K562 (cell line): ENCODE results near the gene HMGB1. TPM values are rescaled to one million over a fixed set of nuclear protein-coding genes. Genes with fewer than 3 reads are reported as not detected.
A peak's percentile ranks its signal among the peaks of the same experiment; 100 is the strongest.

Experiments used
- ATAC-seq: fragments of 200-7000 bp; cut with Tn5 transposase; 3 replicates; pipeline ENCODE4 v1.9.1; 2020; ENCODE audit warnings: moderate library complexity
- BruUV-seq: library from RNA; stranded (reverse); fragments of 400-500 nt; replicated peaks from 2 replicates; lab custom pipeline; 2021; lab: Mats Ljungman, UMichigan
- CTCF ChIA-PET: fragments of 300-600 bp; formaldehyde crosslinking; extraction: SDS; loops from one replicate; lab custom pipeline; 2021; ENCODE audit warnings: low intra/inter-chr PET ratio; lab: Yijun Ruan, JAX
- POLR2A ChIA-PET: fragments of 300-600, 350-650 bp; sonication (Branson Sonifier 250); formaldehyde crosslinking; extraction: SDS; loops from one replicate; lab custom pipeline; 2021; ENCODE audit warnings: antibody characterized with exemption, inconsistent platforms; lab: Yijun Ruan, JAX
- DNase-seq, 4 experiments: peaks; one replicate each; pipeline versions ENCODE4 v3.0.0 to v3.0.0-alpha.2; 2011 to 2018; ENCODE audit warnings: low spot score in 3 of 4, mixed read lengths in 3 of 4; ENCODE audit errors: extremely low read depth in 1 of 4
- FAIRE-seq: peaks from 2 replicates; lab custom pipeline; 2011; peaks lifted over from hg19 to GRCh38; lab: Jason Lieb, UNC
- H2AFZ ChIP-seq: 2 replicates; pipeline ENCODE4 v1.6.0; 2011; ENCODE audit warnings: low read depth, low read length, control low read depth, inconsistent platforms
- H3K27ac ChIP-seq: fragments of 200-600 bp; 3 replicates; pipeline ENCODE4 v1.8.0; 2011; ENCODE audit warnings: low read depth, mild to moderate bottlenecking, control low read depth, inconsistent platforms, low read length, moderate library complexity, mixed read lengths; ENCODE audit errors: extremely low read depth
- H3K27me3 ChIP-seq, 2 experiments: fragments of 300-600 bp in 1 of 2; 2 replicates in 1 of 2; 3 replicates in 1 of 2; pipeline versions ENCODE4 v1.6.0 to v1.8.0; 2011; ENCODE audit warnings: inconsistent platforms in 2 of 2, low read length in 2 of 2, mild to moderate bottlenecking in 1 of 2, mixed read lengths in 1 of 2, moderate library complexity in 1 of 2; ENCODE audit not compliant: control insufficient read depth in 2 of 2, insufficient read depth in 2 of 2
- H3K36me3 ChIP-seq: fragments of 300-600 bp; 3 replicates; pipeline ENCODE4 v1.8.0; 2011; ENCODE audit warnings: mild to moderate bottlenecking, low read length, inconsistent platforms; ENCODE audit not compliant: control insufficient read depth, insufficient read depth
- H3K4me1 ChIP-seq, 2 experiments: fragments of 200-600 bp in 1 of 2; replicated peaks in 1 of 2; 2 replicates in 1 of 2; 3 replicates in 1 of 2; pipeline versions ENCODE4 v1.5.1 to v1.8.0; 2011; ENCODE audit warnings: inconsistent platforms in 2 of 2, low read length in 2 of 2, mild to moderate bottlenecking in 1 of 2, mixed read lengths in 1 of 2, moderate library complexity in 1 of 2; ENCODE audit not compliant: control insufficient read depth in 2 of 2, insufficient read depth in 2 of 2
- H3K4me2 ChIP-seq: 2 replicates; pipeline ENCODE4 v1.6.1; 2011; ENCODE audit warnings: low read length, control low read depth, inconsistent platforms, mixed read lengths; ENCODE audit not compliant: insufficient read depth
- H3K4me3 ChIP-seq: fragments of 200-600 bp; sonication (generic), shearing (Covaris generic); 2 replicates; pipeline ENCODE4 v1.5.1; 2016; ENCODE audit warnings: control low read depth, inconsistent platforms
- H3K79me2 ChIP-seq: fragments of 200-600 bp; 3 replicates; pipeline ENCODE4 v1.8.0; 2011; ENCODE audit warnings: low read length, inconsistent platforms; ENCODE audit not compliant: control insufficient read depth, insufficient read depth
- H3K9ac ChIP-seq, 2 experiments: 2 replicates each; pipeline versions ENCODE4 v1.6.0 to v1.6.1; 2011; ENCODE audit warnings: low read depth in 2 of 2, low read length in 2 of 2, control low read depth in 1 of 2, inconsistent platforms in 1 of 2, mild to moderate bottlenecking in 1 of 2, mixed read lengths in 1 of 2; ENCODE audit not compliant: insufficient read depth in 1 of 2
- H3K9me1 ChIP-seq: one replicate; pipeline ENCODE4 v1.6.0; 2011; ENCODE audit warnings: inconsistent platforms, mild to moderate bottlenecking, low read length, moderate library complexity; ENCODE audit not compliant: control insufficient read depth, insufficient read depth
- H3K9me3 ChIP-seq: replicated peaks from 2 replicates; pipeline ENCODE4 v1.5.1; 2011; ENCODE audit warnings: low read depth, low read length, inconsistent platforms; ENCODE audit not compliant: control insufficient read depth, insufficient read depth
- H4K20me1 ChIP-seq: replicated peaks from 2 replicates; pipeline ENCODE4 v1.6.1; 2011; ENCODE audit warnings: low read length, inconsistent platforms, mixed read lengths; ENCODE audit not compliant: control insufficient read depth, insufficient read depth
- CREM ChIP-seq: IDR thresholded peaks from 2 replicates; pipeline ENCODE4 v1.6.1; 2014; ENCODE audit warnings: antibody characterized with exemption, low read depth
- DIDO1 ChIP-seq: fragments of 450-650 bp; IDR thresholded peaks from 2 replicates; pipeline ENCODE4 v1.6.1; 2016; ENCODE audit warnings: low read depth, missing biosample characterization, missing genetic modification characterization
- DPF2 ChIP-seq: fragments of 450-650 bp; IDR thresholded peaks from 2 replicates; pipeline ENCODE4 v1.6.1; 2016
- HDAC1 ChIP-seq, 2 experiments: fragments of 450-650 bp; IDR thresholded peaks; 2 replicates each; pipeline ENCODE4 v1.6.1; 2016 to 2017; ENCODE audit warnings: inconsistent platforms in 1 of 2, mild to moderate bottlenecking in 1 of 2, moderate library complexity in 1 of 2
- HEY1 ChIP-seq: fragments of 250-450 bp; sonication (Bioruptor Pico); IDR thresholded peaks from 2 replicates; pipeline ENCODE4 v1.5.0; 2020; ENCODE audit warnings: mild to moderate bottlenecking, moderate library complexity, borderline replicate concordance
- NCOR1 ChIP-seq: fragments of 450-650 bp; IDR thresholded peaks from 2 replicates; pipeline ENCODE4 v1.6.1; 2016; ENCODE audit warnings: mild to moderate bottlenecking, moderate library complexity
- SMARCA4 ChIP-seq: fragments of 450-650 bp; IDR thresholded peaks from 2 replicates; pipeline ENCODE4 v1.6.1; 2016
- SMARCE1 ChIP-seq: fragments of 450-650 bp; IDR thresholded peaks from 2 replicates; pipeline ENCODE4 v1.7.1; 2016; ENCODE audit warnings: mild to moderate bottlenecking
- SPI1 ChIP-seq: IDR thresholded peaks from 2 replicates; pipeline ENCODE4 v1.6.1; 2011; ENCODE audit warnings: low read depth, low read length, control low read depth, borderline replicate concordance
- SUPT5H ChIP-seq: fragments of 450-650 bp; IDR thresholded peaks from 2 replicates; pipeline ENCODE4 v1.6.1; 2016
- TAF9B ChIP-seq: fragments of 450-650 bp; IDR thresholded peaks from 2 replicates; pipeline ENCODE4 v1.6.1; 2018; ENCODE audit warnings: mild to moderate bottlenecking; ENCODE audit not compliant: partially characterized antibody
- TBP ChIP-seq: optimal IDR thresholded peaks from 2 replicates; pipeline ENCODE3; 2011; ENCODE audit warnings: low read depth, low read length, improper control_type of control experiment
- ZNF140 ChIP-seq: fragments of 250-450 bp; sonication (Bioruptor Pico); IDR thresholded peaks from 2 replicates; pipeline ENCODE4 v1.8.0; 2021; ENCODE audit warnings: moderate library complexity, mild to moderate bottlenecking, inconsistent platforms
- ZNF143 ChIP-seq: sonication (generic); formaldehyde crosslinking; IDR thresholded peaks from 2 replicates; pipeline ENCODE4 v1.9.0; 2022; ENCODE audit warnings: mild to moderate bottlenecking, missing genetic modification reagents
- ZNF384 ChIP-seq: IDR thresholded peaks from 2 replicates; pipeline ENCODE4 v1.6.1; 2012; ENCODE audit warnings: low read depth, low read length, improper control_type of control experiment
- ZNF589 ChIP-seq: fragments of 200-800 bp; sonication (Bioruptor generic); IDR thresholded peaks from 2 replicates; pipeline ENCODE4 v1.6.1; 2016; ENCODE audit warnings: low read depth, missing genetic modification characterization, missing compliant biosample characterization
- WGBS: fragments of 100-300 bp; shearing (Covaris generic); methylation state at CpG from one replicate; pipeline ENCODE4 v1.1.6; 2016; ENCODE audit warnings: low coverage, mixed read lengths; ENCODE audit not compliant: insufficient coverage; ENCODE audit errors: missing lambda C conversion rate; 5-methylcytosine and 5-hydroxymethylcytosine counted together
- in situ Hi-C: fragments of 300-500 bp; cut with MboI; formaldehyde crosslinking; loops from 4 replicates; pipeline ENCODE4 v1.15.0; 2018; ENCODE audit warnings: inconsistent platforms, mixed read lengths
- intact Hi-C: fragments of 100-400 bp; cut with micrococcal nuclease; formaldehyde crosslinking; loops from 2 replicates; pipeline ENCODE4 v1.14.2; 2022
- polyA plus RNA-seq, 8 experiments: library from polyadenylated mRNA; depleted of rRNA in 4 of 8; stranded (reverse) in 5 of 8; unstranded in 3 of 8; fragments of >200 nt; fragmentation: Nextera tagmentation in 2 of 8; fragmentation: Illumina TruSeq in 1 of 8; extraction: Ambion mirVana in 2 of 8; extraction: Trizol in 1 of 8; gene quantifications; 2 replicates each; pipeline versions ENCODE4 v1.2.1 to v1.2.3, GENCODE V29; 2011 to 2014; ENCODE audit warnings: inconsistent platforms in 1 of 8, missing spikeins in 1 of 8
- total RNA-seq, 7 experiments: library from RNA; depleted of rRNA in 6 of 7; stranded (reverse); fragments of >200 nt in 6 of 7; fragmentation: Illumina TruSeq in 2 of 7; extraction: Trizol in 2 of 7; gene quantifications; 2 replicates each; pipeline versions ENCODE4 v1.2.1 to v1.2.3, GENCODE V29; 2011 to 2021; ENCODE audit warnings: low replicate concordance in 1 of 7
- TF ChIP-seq, protein P1 (sequence below): sonication (generic); IDR thresholded peaks from 2 replicates; pipeline ENCODE4 v1.6.1; 2016

HMGB1 gene
- total and polyA plus RNA-seq, 9 of the 15 experiments (the other 6 are each of a cell fraction or from before 2014, with no cell fraction given): 442 to 1,896 (median 933) TPM

- no TSS peak for BruUV-seq
- FAIRE-seq: no peak
Observed at GRCh38 chr13:30473675-30474074, 7.9 kb upstream of the HMGB1 start.

GRCh38 chr13:30466841-30467252 is 1.1 kb upstream of the HMGB1 start:
- in situ Hi-C loops (no loop called here), intact Hi-C loops (loop anchor here (5.0 to 10.0 kb wide), 3 partner anchors 88 to 208 kb away; partner anchors contain the start of gene KATNAL1)
- H2AFZ ChIP-seq: peak overlapping the region; percentile 97
- BruUV-seq: no TSS peak
- 2% methylated on average over 4 of the region's 4 CpGs for WGBS
- FAIRE-seq (peak; percentile 73), DNase-seq (peak in 2 of 4 experiments; percentile 17 to 51), ATAC-seq (peak; percentile 20)
- no peaks in the 10 kb centered on the region for H3K27me3 ChIP-seq
- H3K9me3 ChIP-seq: no peaks in the 10 kb centered on the region
- ChIA-PET CTCF (no interaction called here), POLR2A (interaction anchor here (1.7 kb wide), 1 partner anchor 15 kb away, joined by 6 read pairs; no protein-coding TSS in a partner anchor)
- peak overlapping the region; percentile 90 for H3K27ac ChIP-seq
- peaks cover 22% of the 10 kb centered on the region for H3K36me3 ChIP-seq
- peaks cover 3% of the 10 kb centered on the region; the same call in 1 of the 2 replicates for H4K20me1 ChIP-seq
- H3K4me2 ChIP-seq: peak overlapping the region; percentile 81
- H3K9ac ChIP-seq: peak overlapping the region in 1 of 2 experiments; percentile 87; a peak in 2 of 4 replicates
- peak overlapping the region; percentile 85; the same call in 1 of the 2 replicates for H3K4me3 ChIP-seq
- peaks cover 0 to 11% of the 10 kb centered on the region in 2 experiments; a peak in 3 of 5 replicates for H3K4me1 ChIP-seq
- no peaks in the 10 kb centered on the region for H3K9me1 ChIP-seq
- H3K79me2 ChIP-seq: peaks cover 39% of the 10 kb centered on the region
- peak; percentile 92 for TF ChIP-seq SPI1
- TF ChIP-seq, protein P1, sequence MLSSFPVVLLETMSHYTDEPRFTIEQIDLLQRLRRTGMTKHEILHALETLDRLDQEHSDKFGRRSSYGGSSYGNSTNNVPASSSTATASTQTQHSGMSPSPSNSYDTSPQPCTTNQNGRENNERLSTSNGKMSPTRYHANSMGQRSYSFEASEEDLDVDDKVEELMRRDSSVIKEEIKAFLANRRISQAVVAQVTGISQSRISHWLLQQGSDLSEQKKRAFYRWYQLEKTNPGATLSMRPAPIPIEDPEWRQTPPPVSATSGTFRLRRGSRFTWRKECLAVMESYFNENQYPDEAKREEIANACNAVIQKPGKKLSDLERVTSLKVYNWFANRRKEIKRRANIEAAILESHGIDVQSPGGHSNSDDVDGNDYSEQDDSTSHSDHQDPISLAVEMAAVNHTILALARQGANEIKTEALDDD: peak; percentile 68
- TF ChIP-seq ZNF143 (CRISPR knock-in tag): no peak
- 0 out of 2 replicates have a peak, but pooled peaks have one; percentile 10 for TF ChIP-seq DPF2
- TF ChIP-seq ZNF140: no peak
- TF ChIP-seq ZNF589: no peak
- peak; percentile 34 for TF ChIP-seq TBP
- 0 out of 2 replicates have a peak, but pooled peaks have one; percentile 12 for TF ChIP-seq SUPT5H
- TF ChIP-seq SMARCE1: peak; percentile 11; the same call in 1 of the 2 replicates
- 0 out of 4 replicates have a peak, but pooled peaks of 1 of the 2 experiments have one; percentile 16 for TF ChIP-seq HDAC1 (IDR thresholded peaks at IDR 0.05)
- peak; percentile 39; the same call in 1 of the 2 replicates for TF ChIP-seq ZNF384
- no peak for TF ChIP-seq SMARCA4
- TF ChIP-seq NCOR1: 0 out of 2 replicates have a peak, but pooled peaks have one; percentile 8
- TF ChIP-seq HEY1 (CRISPR knock-in tag): no peak
- peak; percentile 11 for TF ChIP-seq TAF9B
- TF ChIP-seq CREM: no peak

More at GRCh38 chr13:30473675-30474074, 7.9 kb upstream of the HMGB1 start:
- no peak for TF ChIP-seq DIDO1 (tag)
- H3K27ac ChIP-seq: no peak overlapping the region
- H3K36me3 ChIP-seq: no peaks in the 10 kb centered on the region
- H3K9me3 ChIP-seq: no peaks in the 10 kb centered on the region
- H2AFZ ChIP-seq: no peak overlapping the region
- in situ Hi-C loops: no loop called here
- H3K9me1 ChIP-seq: no peaks in the 10 kb centered on the region
- no peaks in the 10 kb centered on the region for H4K20me1 ChIP-seq
- H3K4me3 ChIP-seq: no peak overlapping the region
- ChIA-PET POLR2A (interaction anchor here (1.1 kb wide), 1 partner anchor 231 kb away, joined by 3 read pairs; no protein-coding TSS in a partner anchor), CTCF (no interaction called here)
- no peaks in the 10 kb centered on the region for H3K27me3 ChIP-seq
- no peaks in the 10 kb centered on the region for H3K79me2 ChIP-seq
- ATAC-seq (no peak), DNase-seq (no peak)
- WGBS: 0% methylated on average over 1 of the region's 1 CpG
- intact Hi-C loops: no loop called here
- H3K4me1 ChIP-seq: no peaks in the 10 kb centered on the region
- no peak overlapping the region for H3K9ac ChIP-seq
- H3K4me2 ChIP-seq: no peak overlapping the region
